NCI-H82 (cell line): ENCODE data around the gene ADSL.

Source experiments
- DNase-seq: peaks from one replicate; lab custom pipeline; 2025; lab: John Stamatoyannopoulos, UW

The ADSL gene

DNA sequence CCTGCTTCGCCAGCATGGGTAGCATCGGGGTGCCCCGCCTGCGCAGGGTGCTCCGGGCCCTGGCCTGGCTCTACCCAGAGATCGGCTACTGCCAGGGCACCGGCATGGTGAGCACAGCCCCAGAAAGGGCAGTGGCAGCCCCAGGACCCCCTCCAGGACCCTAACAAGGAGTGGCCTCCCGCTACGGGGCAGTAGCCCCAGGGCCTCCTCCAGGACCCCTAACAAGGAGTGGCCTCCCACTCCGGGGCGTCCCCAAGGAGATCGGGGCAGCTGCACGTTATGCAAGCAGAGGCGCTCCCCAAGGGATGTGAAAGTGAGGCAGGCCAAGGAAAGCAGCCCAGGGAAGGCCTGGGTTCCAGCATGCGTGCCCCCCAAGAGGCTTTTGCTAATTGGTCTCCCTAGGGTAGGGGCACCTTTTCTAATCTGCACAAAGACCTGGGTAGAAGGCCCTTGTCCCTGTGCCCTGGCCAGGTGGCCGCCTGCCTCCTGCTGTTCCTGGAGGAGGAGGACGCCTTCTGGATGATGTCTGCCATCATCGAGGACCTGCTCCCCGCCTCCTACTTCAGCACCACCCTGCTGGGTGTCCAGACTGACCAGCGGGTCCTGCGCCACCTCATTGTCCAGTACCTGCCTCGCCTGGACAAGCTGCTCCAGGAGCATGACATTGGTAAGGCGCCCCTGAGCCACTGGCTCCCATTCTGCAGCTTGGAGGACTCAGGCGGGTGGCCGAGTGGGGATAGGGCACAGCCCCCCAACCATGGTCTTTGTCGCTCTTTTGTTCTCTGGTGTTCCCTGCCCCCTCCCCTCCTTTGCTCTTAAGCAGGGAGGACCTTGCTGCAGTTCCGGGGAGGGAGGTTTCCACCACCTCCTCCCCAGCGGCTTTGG is 59.1 kb downstream of the ADSL start:
- no peak for DNase-seq

- no peak for DNase-seq
Measured at GRCh38 chr22:40406063-40406890, 60.0 kb downstream of the ADSL start.

GRCh38 chr22:40407021-40407761 is 60.9 kb downstream of the ADSL start:
- no peak for DNase-seq

DNA sequence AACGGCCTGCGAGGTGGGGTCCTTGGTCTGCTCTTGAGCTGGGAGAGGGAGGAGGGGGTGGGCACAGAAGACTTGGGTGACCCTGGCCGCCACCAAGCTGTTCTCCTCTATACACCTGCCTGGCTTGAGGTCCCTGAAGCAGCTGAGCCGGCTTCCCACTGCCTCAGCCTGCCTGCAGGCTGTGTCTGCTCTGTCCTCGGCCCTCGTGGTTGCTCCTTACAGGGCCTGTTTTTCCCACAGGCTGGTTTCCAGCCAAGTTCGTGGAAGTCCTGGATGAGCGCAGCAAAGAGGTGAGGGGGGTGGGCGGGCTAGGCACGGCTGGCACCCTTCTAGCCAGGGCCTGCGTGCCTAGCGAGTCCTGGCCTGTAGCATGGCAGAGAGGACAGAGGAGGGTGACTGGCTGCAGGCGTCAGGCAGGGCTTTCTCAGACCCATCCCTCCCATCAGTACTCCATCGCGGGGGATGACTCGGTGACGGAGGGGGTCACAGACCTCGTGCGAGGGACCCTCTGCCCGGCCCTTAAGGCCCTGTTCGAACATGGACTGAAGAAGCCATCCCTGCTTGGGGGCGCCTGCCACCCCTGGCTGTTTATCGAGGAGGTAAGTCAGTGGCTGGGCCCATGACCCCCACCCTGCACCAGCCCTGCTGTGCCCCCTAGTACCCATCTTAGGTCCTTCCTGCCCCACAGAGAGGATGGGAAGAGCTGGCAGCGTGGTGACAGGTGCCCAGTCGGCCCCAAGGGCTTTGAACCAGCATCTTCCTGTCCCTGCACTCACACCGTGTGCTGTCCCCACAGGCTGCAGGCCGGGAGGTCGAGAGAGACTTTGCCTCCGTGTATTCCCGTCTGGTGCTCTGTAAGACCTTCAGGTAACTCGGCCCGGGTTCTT is 61.8 kb downstream of the ADSL start:
- DNase-seq: no peak

DNA sequence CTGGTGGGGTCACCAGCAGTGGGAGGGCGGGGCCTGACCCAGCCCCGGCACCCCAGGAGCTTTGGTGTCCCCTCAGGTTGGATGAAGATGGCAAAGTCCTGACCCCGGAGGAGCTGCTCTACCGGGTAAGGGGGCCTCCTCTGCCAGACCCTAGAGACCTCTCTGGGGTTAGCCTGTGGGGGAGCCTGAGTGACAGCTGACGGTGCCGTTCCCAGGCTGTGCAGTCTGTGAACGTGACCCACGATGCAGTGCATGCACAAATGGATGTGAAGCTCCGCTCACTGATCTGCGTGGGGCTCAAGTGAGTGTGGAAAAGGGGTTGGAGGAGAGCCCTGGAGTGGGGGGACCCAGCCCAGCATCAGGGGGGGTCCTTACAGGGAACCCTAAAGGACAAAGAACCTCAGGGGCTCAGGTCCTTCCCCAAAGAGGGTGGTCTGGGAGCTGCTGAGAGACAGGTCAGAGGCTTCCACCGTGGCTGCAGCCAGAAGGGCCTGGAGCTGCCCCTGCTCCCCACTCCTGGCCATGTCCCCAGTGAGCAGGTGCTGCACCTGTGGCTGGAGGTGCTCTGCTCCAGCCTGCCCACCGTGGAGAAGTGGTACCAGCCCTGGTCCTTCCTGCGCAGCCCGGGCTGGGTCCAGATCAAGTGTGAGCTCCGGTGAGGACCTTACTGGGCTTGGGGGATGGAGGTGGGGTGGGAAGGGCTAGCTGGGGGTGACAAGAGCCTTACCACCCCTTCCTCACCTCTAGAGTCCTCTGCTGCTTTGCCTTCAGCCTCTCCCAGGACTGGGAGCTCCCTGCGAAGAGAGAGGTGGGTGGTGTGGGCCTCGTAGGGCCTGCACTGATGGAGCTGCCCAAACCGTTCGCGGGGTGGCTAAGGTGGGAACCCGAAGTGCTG is 62.7 kb downstream of the ADSL start:
- DNase-seq: no peak

DNA sequence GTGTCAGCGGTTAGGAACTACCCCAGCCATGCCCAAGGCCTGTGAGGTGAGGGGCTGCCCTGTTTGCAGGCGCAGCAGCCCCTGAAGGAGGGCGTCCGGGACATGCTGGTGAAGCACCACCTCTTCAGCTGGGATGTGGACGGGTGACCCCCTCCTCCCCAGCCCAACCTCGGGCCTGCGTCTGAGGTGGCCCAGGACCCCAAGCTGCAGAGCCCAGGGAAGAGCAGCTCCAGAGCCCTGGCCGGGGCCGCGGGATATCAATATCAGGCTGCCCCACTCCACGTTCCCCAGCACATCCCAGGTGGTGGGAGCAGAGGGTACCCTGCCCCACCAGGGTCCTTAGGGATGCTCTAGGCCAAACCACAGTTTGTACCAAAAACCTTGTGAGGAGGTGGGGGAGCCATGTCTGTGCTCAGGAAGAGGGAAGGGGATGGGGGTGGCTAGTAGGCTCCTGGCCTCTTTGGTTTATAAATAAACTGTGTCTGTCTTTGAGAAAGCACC is 63.4 kb downstream of the ADSL start:
- DNase-seq: no peak

- DNase-seq: no peak
Measured at GRCh38 chr22:40410272-40410671, 64.0 kb downstream of the ADSL start.

DNA sequence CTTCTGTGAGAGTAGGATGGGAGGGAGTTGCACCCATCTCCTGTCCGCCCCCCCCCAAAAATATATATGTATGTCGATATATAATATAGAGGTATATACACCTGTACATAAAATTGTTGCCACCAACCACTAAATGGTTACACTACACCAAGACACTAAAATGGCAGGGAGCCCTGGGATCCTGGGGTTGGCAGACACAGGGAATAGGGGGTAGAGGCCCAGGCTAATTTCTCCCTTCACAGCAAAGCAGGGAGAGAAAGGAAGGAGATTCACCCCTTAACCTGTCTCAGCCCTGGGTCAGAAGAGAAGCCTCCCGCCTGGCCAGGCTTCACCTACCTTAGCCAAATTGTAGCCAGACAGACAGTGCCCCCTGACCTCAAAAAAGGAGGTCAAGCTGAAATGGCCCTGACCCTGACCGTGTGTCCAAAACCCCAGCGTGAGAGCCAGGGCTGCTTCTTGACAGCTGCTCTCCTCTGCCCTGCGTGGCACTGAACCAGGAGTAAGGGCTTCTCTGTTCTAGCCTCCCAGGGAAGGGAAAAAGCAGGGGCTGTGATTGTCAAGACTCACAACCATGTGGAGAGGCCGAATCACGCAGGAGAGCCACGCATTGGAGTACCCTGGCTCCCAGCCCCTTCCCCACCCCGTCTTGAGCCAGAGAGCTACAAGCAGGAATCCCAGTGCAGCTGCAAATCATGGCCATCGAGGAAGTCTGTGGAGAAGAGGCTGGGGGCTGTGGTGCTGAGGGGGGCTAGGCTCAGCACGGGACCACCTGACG is 64.6 kb downstream of the ADSL start:
- no peak for DNase-seq

- no peak for DNase-seq
Measured at GRCh38 chr22:40411506-40411861, 65.2 kb downstream of the ADSL start.

GRCh38 chr22:40412441-40412840 is 66.1 kb downstream of the ADSL start:
- DNase-seq: no peak

DNA sequence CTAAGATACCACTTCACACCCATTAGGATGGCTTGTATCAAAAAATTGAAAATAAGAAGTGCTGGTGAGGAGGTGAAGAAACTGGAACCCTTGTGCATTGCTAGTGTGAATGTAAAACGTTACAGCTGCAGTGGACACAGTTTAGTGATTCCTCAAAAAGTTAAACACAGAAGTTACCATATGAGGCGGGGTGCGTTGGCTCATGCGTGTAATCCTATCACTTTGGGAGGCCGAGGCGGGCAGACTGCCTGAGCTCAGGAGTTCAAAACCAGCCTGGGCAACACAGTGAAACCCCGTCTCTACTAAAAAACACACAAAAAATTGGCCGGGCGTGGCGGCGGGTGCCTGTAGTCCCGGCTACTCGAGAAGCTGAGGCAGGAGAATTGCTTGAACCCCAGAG is 67.6 kb downstream of the ADSL start:
- DNase-seq: no peak

DNA sequence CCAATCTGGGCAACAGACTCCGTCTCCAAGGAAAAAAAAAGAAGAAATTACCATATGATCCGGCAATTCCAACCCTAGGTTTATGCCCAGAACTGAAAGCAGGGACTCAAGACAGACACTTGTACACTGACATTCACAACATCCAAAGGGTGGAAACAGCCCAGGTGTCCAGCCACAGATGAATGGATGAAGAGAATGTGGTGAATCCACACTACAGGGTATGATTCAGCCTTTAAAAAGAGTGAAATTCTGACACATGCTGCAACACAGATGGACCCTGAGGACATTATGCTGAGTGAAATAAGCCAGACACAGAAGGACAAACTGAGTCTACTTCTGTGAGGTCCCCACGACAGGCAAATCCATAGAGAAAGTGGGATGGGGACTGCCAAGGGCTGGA is 68.0 kb downstream of the ADSL start:
- DNase-seq: no peak

DNA sequence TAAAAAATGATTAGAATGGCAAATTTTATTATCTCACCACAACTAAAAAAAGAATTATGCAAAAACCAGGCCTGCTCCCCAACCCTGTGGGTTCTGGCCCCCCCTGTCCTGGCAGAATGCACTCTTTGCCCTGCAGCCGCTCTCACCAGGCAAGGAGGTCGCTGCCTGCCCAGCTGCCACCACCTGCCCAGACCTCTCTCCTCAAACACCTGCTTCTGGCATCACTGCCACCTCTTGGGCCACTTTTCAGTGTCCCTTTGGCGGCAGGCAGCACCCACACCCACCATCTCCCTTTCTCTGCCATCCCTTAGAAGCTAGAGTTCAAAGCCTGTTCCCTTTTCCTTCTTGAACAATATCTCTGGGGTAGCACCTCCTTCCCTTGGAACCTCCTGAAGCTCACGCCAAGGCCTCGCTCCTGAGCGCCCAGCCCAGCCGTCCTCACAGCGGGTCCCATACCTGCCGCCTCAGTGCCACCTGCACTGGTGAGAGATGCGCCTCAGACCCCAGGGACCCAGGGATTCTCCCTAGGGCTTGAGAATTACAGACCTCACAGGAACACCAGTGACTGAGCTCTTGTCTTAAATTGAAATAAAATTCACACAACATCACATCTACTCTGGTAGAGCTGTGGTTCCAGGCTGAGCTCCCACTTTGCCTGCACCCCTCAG is 68.7 kb downstream of the ADSL start:
- DNase-seq: no peak

- DNase-seq: no peak
Measured at GRCh38 chr22:40415531-40416266, 69.4 kb downstream of the ADSL start.

DNA sequence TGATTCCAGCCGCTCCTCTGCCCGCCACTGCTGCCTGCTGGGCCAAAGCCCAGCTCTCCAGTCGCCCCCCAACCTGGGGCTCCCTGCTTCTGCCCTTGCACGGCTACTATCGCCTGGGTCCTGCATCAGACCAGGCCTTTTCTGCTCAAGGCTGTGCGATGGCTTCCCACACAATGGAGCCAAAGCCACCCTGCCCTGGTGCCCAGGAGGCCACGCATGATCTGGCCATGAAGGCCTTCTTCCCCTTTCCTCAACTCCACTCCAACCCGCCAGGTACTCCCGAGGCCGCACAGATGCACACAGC is 69.9 kb downstream of the ADSL start:
- no peak for DNase-seq

- DNase-seq: no peak
Measured at GRCh38 chr22:40416636-40417035, 70.3 kb downstream of the ADSL start.

DNA sequence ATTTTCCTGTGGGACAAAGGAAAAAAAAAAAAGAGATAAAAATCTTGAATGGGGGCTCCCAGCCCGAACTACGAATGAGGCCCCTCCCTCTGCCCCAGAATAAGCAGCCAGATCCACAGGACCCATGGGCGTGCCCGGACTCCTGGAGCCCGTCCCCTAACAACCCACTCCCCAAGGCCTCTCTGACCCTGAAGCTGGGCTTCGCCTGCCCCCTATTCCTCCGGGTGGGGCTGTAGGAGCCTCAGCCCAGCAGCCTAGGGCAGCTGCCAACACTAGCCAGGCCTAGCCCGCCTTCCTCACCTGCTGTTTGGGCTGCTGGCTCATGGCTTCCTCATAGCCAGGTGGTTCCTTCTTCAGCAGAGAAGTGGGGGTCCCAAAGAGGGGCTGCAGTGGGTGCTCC is 70.7 kb downstream of the ADSL start:
- DNase-seq: no peak

DNA sequence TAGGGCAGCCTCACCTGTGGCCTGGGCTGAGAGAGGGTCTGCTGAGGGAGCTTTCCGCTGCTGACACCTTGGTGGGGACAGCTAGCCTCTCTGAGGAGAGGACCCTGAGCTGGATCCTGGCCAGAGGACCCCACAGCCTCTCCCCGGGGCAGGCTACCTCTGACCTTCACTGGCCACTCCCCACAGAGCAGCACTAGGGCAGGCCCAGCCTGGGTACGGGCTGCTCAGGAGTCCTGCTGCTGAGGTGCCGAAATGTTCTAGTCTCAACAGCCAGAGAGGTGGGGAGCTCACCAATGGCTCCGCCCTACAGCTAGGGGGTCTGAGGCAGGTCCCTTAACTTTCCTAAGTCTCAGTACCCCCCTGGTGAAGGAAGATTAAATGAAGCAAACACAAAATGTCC is 71.6 kb downstream of the ADSL start:
- no peak for DNase-seq
